Measurements from ENCODE around the gene NYAP2.

NYAP2 gene

GRCh38 chr2:225512469-225512868 is 113.0 kb downstream of the NYAP2 start:
- DNase-seq (ENCODE audit: low spot score) = no peak
- no peak for TF ChIP-seq CTCF (IDR thresholded peaks at IDR 0.05; ENCODE audit: extremely low read depth, missing control alignments)

GRCh38 chr2:225512876-225513540 is 113.5 kb downstream of the NYAP2 start:
- no peak for TF ChIP-seq CTCF (IDR thresholded peaks at IDR 0.05; ENCODE audit: extremely low read depth, missing control alignments)
- DNase-seq (ENCODE audit: low spot score) = no peak

- no peak for TF ChIP-seq CTCF (IDR thresholded peaks at IDR 0.05; ENCODE audit: extremely low read depth, missing control alignments)
- no peak for DNase-seq (ENCODE audit: low spot score)
These were observed 115.5 kb downstream of the NYAP2 start for GRCh38 chr2:225515033-225515432.

- TF ChIP-seq CTCF (IDR thresholded peaks at IDR 0.05; ENCODE audit: extremely low read depth, missing control alignments) = no peak
- DNase-seq (ENCODE audit: low spot score) = no peak
These were observed 127.4 kb downstream of the NYAP2 start for GRCh38 chr2:225526760-225527390.

GRCh38 chr2:225531559-225531958 is 132.0 kb downstream of the NYAP2 start:
- TF ChIP-seq CTCF (IDR thresholded peaks at IDR 0.05; ENCODE audit: extremely low read depth, missing control alignments) = no peak
- no peak for DNase-seq (ENCODE audit: low spot score)

GRCh38 chr2:225532096-225532495 is 132.6 kb downstream of the NYAP2 start:
- TF ChIP-seq CTCF (IDR thresholded peaks at IDR 0.05; ENCODE audit: extremely low read depth, missing control alignments) = no peak
- no peak for DNase-seq (ENCODE audit: low spot score)

GRCh38 chr2:225534037-225534436 is 134.5 kb downstream of the NYAP2 start:
- no peak for DNase-seq (ENCODE audit: low spot score)
- TF ChIP-seq CTCF (IDR thresholded peaks at IDR 0.05; ENCODE audit: extremely low read depth, missing control alignments) = no peak

All from GM20000 (cell line).